Loucy (cell line): ENCODE results near the gene FOXN4.
A peak's percentile ranks its signal among the peaks of the same experiment; 100 is the strongest.

ENCODE experiments used
- EZH2phosphoT487 ChIP-seq: fragments of 200-600 bp; IDR thresholded peaks from 2 replicates; pipeline ENCODE4 v1.6.1; 2018; ENCODE audit warnings: antibody characterized with exemption, mild to moderate bottlenecking, moderate library complexity, borderline replicate concordance
- TF ChIP-seq, protein P1 (sequence below): fragments of 200-600 bp; sonication (generic); conservative IDR thresholded peaks from 2 replicates; pipeline ENCODE4 v1.5.1; 2014; ENCODE audit warnings: mild to moderate bottlenecking, antibody characterized with exemption, low read length

DNA sequence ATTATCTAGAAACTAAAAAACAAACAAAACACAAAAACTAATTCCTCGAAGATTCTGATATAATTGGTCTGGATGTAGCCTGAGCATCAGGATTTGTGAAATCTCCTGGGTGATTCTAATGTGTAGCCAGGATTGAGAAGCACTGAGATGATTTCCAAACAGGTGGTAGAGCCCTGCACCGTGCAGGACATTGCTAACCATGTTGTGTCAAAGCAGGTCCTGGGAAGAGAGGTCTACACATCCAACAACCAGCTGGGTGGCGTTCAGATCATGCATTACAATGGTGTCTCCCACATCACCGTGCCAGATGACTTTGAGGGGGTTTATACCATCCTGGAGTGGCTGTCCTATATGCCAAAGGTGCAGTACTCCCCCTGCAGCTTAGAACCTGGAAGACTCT lies 56.3 kb downstream of the FOXN4 start:
- TF ChIP-seq, protein P1, sequence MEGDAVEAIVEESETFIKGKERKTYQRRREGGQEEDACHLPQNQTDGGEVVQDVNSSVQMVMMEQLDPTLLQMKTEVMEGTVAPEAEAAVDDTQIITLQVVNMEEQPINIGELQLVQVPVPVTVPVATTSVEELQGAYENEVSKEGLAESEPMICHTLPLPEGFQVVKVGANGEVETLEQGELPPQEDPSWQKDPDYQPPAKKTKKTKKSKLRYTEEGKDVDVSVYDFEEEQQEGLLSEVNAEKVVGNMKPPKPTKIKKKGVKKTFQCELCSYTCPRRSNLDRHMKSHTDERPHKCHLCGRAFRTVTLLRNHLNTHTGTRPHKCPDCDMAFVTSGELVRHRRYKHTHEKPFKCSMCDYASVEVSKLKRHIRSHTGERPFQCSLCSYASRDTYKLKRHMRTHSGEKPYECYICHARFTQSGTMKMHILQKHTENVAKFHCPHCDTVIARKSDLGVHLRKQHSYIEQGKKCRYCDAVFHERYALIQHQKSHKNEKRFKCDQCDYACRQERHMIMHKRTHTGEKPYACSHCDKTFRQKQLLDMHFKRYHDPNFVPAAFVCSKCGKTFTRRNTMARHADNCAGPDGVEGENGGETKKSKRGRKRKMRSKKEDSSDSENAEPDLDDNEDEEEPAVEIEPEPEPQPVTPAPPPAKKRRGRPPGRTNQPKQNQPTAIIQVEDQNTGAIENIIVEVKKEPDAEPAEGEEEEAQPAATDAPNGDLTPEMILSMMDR, result 0 out of 2 replicates have a peak, but pooled peaks have one; percentile 12
- TF ChIP-seq EZH2phosphoT487, result no peak
